Spleen (tissue), 7 donors: ENCODE results near the gene MEIG1.

ENCODE experiments used
- POLR2AphosphoS5 ChIP-seq, 3 donors: sonication (generic); formaldehyde crosslinking; IDR thresholded peaks; one replicate each; pipeline ENCODE4 v1.5.1; 2017; ENCODE audit warnings: antibody characterized with exemption in 3 of 3
- TF ChIP-seq, protein P1 (sequence below), 11 experiments: fragments of 200-600 bp in 7 of 11; fragments of 450-650 bp in 4 of 11; sonication (generic) in 4 of 11; IDR thresholded peaks in 8 of 11; conservative IDR thresholded peaks in 3 of 11; 1 replicate in 7 of 11; 2 replicates in 4 of 11; pipeline versions ENCODE4 v1.4.0 to v1.8.0; 2016 to 2021; ENCODE audit warnings: antibody characterized with exemption in 11 of 11, inconsistent platforms in 4 of 11, mild to moderate bottlenecking in 1 of 11
- donor health status: DM: no; HTN: no; CAD: no; lungs with moderate emphysema.
- donor health status: DM: no; HTN: no; CAD: no.
- donor health status: DM: no; HTN: no; CAD: no.

GRCh38 chr10:14958872-14959220, 342 bp upstream of the MEIG1 start:
- TF ChIP-seq, protein P1, sequence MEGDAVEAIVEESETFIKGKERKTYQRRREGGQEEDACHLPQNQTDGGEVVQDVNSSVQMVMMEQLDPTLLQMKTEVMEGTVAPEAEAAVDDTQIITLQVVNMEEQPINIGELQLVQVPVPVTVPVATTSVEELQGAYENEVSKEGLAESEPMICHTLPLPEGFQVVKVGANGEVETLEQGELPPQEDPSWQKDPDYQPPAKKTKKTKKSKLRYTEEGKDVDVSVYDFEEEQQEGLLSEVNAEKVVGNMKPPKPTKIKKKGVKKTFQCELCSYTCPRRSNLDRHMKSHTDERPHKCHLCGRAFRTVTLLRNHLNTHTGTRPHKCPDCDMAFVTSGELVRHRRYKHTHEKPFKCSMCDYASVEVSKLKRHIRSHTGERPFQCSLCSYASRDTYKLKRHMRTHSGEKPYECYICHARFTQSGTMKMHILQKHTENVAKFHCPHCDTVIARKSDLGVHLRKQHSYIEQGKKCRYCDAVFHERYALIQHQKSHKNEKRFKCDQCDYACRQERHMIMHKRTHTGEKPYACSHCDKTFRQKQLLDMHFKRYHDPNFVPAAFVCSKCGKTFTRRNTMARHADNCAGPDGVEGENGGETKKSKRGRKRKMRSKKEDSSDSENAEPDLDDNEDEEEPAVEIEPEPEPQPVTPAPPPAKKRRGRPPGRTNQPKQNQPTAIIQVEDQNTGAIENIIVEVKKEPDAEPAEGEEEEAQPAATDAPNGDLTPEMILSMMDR (IDR thresholded peaks at IDR 0.05 in 8 of 11, conservative IDR thresholded peaks at IDR 0.05 in 3 of 11) = no peak
- TF ChIP-seq POLR2AphosphoS5 (IDR thresholded peaks at IDR 0.05) = no peak
